ENCODE measurements around the gene GRPEL2. TPM values are rescaled to one million over a fixed set of nuclear protein-coding genes. Genes with fewer than 3 reads are reported as not detected.

The GRPEL2 gene
- polyA plus RNA-seq, 1 experiment, result 17.1 TPM

DNA sequence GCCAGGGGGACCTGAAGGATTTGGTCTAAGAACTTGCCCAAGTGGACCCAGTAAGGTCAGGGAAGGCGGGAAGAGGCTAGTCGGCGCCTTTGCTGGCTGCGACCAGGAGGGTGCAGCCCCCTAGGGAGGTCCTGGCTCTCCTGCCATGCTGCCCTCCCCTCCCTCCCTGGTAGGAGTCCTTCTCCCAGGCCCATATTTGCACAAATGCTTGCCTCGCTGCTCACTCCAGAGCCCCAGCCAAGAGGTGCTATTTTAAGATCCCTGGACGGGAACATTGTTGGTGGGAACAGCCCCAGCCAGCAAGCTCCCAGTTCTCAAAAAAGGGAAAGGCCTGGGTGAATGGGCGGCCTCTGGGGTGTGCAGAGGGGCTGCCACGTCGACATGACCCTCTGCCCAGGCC, 38.1 kb downstream of the GRPEL2 start:
- CTCF ChIA-PET, result interaction anchor here (1.1 to 14.2 kb wide), 11 partner anchors 16 to 181 kb away, joined by 3 to 257 read pairs (median 12); partner anchors contain the start of gene CSNK1A1
- Histone ChIP-seq H3K4me3 (ENCODE audit: low read depth, low read length) (no peak overlapping the region), H3K36me3 (ENCODE audit: control insufficient read depth, insufficient read depth, low read length) (no peaks in the 10 kb centered on the region), H3K27me3 (ENCODE audit: control insufficient read depth, insufficient read depth, low read length) (peaks cover 1% of the 10 kb centered on the region; the same call in 1 of the 2 replicates)
- POLR2A ChIA-PET, result interaction anchor here (0.6 to 1.0 kb wide), 2 partner anchors 25 to 63 kb away, joined by 4 to 5 read pairs; no protein-coding TSS in a partner anchor
- no peak for DNase-seq (ENCODE audit: low read depth)
- TF ChIP-seq, protein P1, sequence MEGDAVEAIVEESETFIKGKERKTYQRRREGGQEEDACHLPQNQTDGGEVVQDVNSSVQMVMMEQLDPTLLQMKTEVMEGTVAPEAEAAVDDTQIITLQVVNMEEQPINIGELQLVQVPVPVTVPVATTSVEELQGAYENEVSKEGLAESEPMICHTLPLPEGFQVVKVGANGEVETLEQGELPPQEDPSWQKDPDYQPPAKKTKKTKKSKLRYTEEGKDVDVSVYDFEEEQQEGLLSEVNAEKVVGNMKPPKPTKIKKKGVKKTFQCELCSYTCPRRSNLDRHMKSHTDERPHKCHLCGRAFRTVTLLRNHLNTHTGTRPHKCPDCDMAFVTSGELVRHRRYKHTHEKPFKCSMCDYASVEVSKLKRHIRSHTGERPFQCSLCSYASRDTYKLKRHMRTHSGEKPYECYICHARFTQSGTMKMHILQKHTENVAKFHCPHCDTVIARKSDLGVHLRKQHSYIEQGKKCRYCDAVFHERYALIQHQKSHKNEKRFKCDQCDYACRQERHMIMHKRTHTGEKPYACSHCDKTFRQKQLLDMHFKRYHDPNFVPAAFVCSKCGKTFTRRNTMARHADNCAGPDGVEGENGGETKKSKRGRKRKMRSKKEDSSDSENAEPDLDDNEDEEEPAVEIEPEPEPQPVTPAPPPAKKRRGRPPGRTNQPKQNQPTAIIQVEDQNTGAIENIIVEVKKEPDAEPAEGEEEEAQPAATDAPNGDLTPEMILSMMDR (IDR thresholded peaks at IDR 0.05; ENCODE audit: insufficient read depth, low read depth, low read length), result no peak

DNA sequence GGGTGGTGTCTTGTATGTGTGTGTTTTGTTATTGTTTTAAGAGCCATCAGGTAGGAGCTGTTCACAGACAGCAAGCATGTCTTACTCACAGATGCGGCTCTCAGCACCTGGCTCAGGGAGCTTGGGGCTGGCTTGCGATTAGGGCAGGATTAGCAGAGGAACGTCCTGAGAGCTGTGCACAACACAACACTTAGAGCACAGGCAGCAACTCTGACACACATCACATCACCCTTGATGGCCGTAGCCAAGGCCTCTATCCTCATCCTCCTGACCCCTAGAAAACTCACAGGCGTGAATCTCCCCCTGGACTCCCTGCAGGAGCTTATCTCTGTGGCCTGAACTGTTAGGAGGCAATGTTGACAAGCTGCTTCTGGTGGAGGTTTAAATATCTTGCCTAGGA, 40.9 kb downstream of the GRPEL2 start:
- Histone ChIP-seq H3K36me3 (ENCODE audit: control insufficient read depth, insufficient read depth, low read length) (no peaks in the 10 kb centered on the region), H3K27me3 (ENCODE audit: control insufficient read depth, insufficient read depth, low read length) (no peaks in the 10 kb centered on the region), H3K4me3 (ENCODE audit: low read depth, low read length) (no peak overlapping the region)
- ChIA-PET POLR2A (no interaction called here), CTCF (interaction anchor here (0.6 to 14.2 kb wide), 15 partner anchors 10 to 179 kb away, joined by 3 to 257 read pairs (median 5); no protein-coding TSS in a partner anchor)
- TF ChIP-seq, protein P1 (IDR thresholded peaks at IDR 0.05; ENCODE audit: insufficient read depth, low read depth, low read length), result no peak
- no peak for DNase-seq (ENCODE audit: low read depth)

DNA sequence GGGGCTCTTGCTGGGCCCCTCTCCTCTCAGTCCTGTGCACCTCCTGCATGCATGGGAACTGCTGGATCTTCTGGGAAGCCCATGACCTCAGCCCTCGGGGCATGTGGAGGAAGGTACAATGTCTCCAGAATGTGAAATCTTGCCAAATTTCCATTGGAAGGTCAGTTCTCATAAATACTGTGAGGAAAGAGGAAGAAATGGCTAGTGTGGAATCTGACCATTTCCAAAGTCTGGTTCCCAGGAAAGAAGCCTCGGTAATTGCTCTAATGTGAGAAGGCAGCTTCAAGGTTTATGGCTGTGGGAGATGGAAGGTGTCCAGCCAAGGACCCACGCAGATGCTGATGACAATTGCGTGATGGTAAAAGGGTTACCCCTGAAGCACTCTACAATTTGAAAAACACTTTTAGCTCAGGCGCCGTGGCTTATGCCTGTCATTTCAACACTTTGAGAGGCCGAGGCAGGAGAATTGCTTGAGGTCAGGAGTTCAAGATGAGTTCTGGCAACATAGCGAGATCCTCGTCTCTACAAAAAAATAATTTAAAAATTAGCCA, 41.9 kb downstream of the GRPEL2 start:
- TF ChIP-seq, protein P1 (IDR thresholded peaks at IDR 0.05; ENCODE audit: insufficient read depth, low read depth, low read length), result no peak
- Histone ChIP-seq H3K36me3 (ENCODE audit: control insufficient read depth, insufficient read depth, low read length) (no peaks in the 10 kb centered on the region), H3K4me3 (ENCODE audit: low read depth, low read length) (no peak overlapping the region), H3K27me3 (ENCODE audit: control insufficient read depth, insufficient read depth, low read length) (no peaks in the 10 kb centered on the region)
- peak; percentile 97 for DNase-seq (ENCODE audit: low read depth)
- POLR2A ChIA-PET, result interaction anchor here (1.2 to 1.6 kb wide), 4 partner anchors 17 to 33 kb away, joined by 3 to 9 read pairs (median 5); no protein-coding TSS in a partner anchor
- CTCF ChIA-PET, result interaction anchor here (0.8 to 14.2 kb wide), 15 partner anchors 14 to 232 kb away, joined by 3 to 257 read pairs (median 5); no protein-coding TSS in a partner anchor

DNA sequence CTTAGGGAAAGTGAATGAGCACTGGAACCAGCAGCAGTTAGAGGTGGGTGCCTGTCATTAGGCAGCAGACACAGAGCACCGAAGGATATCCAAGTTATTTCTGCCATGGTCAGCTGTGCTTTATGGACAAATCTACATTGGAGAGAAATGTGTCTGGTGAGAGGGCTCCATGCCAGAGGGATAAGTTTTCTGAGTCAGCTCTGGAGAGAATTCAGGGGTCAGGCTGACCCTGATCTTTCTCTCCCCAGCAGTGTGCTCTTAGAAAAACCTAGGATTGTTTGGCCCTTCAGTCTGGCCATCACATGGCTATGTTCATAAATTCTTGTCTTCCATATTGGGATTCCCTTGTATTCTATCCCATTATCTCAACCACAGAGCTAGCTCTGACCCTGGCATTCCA, 42.7 kb downstream of the GRPEL2 start:
- no peak for DNase-seq (ENCODE audit: low read depth)
- POLR2A ChIA-PET, result interaction anchor here (0.6 to 1.6 kb wide), 6 partner anchors 17 to 580 kb away, joined by 3 to 11 read pairs (median 5); no protein-coding TSS in a partner anchor
- Histone ChIP-seq H3K36me3 (ENCODE audit: control insufficient read depth, insufficient read depth, low read length) (no peaks in the 10 kb centered on the region), H3K4me3 (ENCODE audit: low read depth, low read length) (no peak overlapping the region), H3K27me3 (ENCODE audit: control insufficient read depth, insufficient read depth, low read length) (no peaks in the 10 kb centered on the region)
- CTCF ChIA-PET, result interaction anchor here (0.6 to 14.2 kb wide), 10 partner anchors 10 to 231 kb away, joined by 3 to 257 read pairs (median 5); no protein-coding TSS in a partner anchor
- TF ChIP-seq, protein P1 (IDR thresholded peaks at IDR 0.05; ENCODE audit: insufficient read depth, low read depth, low read length), result no peak

DNA sequence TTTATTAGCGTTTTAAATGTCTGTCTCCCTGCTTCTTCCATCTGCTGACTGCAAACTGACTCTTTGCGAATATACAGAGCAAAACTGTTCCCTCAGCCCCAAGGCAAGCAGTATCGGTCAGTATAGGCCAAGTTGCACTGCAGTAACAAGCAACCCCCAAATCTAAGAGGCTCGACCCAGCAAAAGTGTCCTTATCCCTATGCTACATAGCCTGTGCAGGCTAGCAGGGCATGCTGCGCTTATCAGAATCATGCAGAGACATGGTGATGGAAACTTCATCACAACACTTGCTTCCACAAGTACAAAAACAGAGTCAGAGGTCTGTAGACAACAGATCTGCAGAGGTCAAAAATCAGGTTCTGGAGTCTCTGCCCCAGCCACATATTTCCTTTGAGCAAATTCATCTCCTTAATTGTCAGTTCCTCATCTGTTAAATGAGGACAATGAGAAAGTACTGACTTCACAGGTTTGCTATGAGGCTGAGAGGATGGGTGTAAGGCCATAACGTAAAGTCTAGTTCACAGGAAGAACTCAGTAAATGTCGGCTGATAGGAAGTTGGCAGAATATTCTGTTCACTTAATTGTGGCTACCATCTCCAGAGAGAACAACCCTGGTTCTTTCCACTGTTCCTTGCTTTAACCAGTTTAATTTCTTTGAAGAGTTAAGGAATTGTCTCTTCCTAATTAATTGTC, 43.3 kb downstream of the GRPEL2 start:
- no peaks in the 10 kb centered on the region for H3K36me3 ChIP-seq (ENCODE audit: control insufficient read depth, insufficient read depth, low read length)
- TF ChIP-seq, protein P1 (IDR thresholded peaks at IDR 0.05; ENCODE audit: insufficient read depth, low read depth, low read length), result no peak
- no peak for DNase-seq (ENCODE audit: low read depth)
- CTCF ChIA-PET, result interaction anchor here (0.5 to 14.2 kb wide), 9 partner anchors 9 to 617 kb away, joined by 3 to 257 read pairs (median 6); no protein-coding TSS in a partner anchor
- H3K4me3 ChIP-seq (ENCODE audit: low read depth, low read length), result no peak overlapping the region
- POLR2A ChIA-PET, result interaction anchor here (0.6 to 1.6 kb wide), 5 partner anchors 16 to 101 kb away, joined by 3 to 9 read pairs (median 5); no protein-coding TSS in a partner anchor
- H3K27me3 ChIP-seq (ENCODE audit: control insufficient read depth, insufficient read depth, low read length), result no peaks in the 10 kb centered on the region

Data from BJ (cell line).